ENCODE results near the gene EDRF1. TPM values are rescaled to one million over a fixed set of nuclear protein-coding genes. Genes with fewer than 3 reads are reported as not detected.
"Not testable (repeated sequence)": the region's sequence is repeated elsewhere in the genome, so short reads cannot be mapped to it uniquely, and the experiment has no call there.

EDRF1 gene
- total and polyA plus RNA-seq, 4 donors = 7.5 to 27.8 (median 22.9) TPM

DNA sequence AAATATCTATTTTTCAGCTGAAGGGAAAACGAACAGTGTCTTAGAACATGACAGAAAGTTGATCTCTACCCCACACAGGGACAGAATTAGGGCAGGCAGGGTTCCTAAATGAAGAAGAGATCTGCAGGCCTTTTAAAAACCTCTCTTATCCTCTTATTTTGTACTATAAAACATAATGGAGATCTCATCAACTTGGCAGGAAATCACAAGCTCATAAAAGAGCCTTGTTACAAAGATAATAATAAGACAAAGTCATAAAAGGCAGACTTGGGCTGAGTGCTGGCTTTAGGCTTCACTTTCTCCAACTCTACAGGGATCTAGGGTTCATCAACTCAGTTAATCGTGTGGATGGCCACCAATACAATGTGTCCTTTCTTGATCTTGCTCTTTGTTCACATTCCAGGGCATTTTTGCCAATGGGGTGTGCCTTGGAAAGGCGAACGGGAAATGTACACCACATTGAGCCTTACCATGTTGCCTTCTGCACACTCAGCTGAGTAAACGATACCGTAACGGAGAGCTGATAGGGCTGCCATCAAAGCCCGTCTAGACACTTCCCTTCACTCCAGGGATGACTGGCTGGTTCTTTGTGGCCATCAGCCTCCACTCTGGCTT, 29.4 kb upstream of the EDRF1 start:
- Histone ChIP-seq H3K36me3 (ENCODE audit: control insufficient read depth in 1 of 2, insufficient read depth in 2 of 2, low read length in 1 of 2) (no peaks in the 10 kb centered on the region), H3K4me1 (ENCODE audit: control insufficient read depth in 1 of 2, insufficient read depth in 2 of 2, low read length in 2 of 2) (no peaks in the 10 kb centered on the region), H3K9me3 (ENCODE audit: control insufficient read depth, low read length) (no peaks in the 10 kb centered on the region), H3K27me3 (ENCODE audit: control insufficient read depth in 1 of 2, insufficient read depth in 2 of 2, low read length in 1 of 2) (no peaks in the 10 kb centered on the region), H3K27ac (ENCODE audit: low read depth in 1 of 2, low read length in 2 of 2) (no peak overlapping the region), H3K4me3 (ENCODE audit: low read length in 2 of 2) (no peak overlapping the region)
- DNase-seq (no peak), ATAC-seq (ENCODE audit: low FRiP score) (no peak)
- 55 to 57% methylated on average over 8 of the region's 8 CpGs for WGBS, 2 donors
- intact Hi-C loops (cut with DNase I) = no loop called here

DNA sequence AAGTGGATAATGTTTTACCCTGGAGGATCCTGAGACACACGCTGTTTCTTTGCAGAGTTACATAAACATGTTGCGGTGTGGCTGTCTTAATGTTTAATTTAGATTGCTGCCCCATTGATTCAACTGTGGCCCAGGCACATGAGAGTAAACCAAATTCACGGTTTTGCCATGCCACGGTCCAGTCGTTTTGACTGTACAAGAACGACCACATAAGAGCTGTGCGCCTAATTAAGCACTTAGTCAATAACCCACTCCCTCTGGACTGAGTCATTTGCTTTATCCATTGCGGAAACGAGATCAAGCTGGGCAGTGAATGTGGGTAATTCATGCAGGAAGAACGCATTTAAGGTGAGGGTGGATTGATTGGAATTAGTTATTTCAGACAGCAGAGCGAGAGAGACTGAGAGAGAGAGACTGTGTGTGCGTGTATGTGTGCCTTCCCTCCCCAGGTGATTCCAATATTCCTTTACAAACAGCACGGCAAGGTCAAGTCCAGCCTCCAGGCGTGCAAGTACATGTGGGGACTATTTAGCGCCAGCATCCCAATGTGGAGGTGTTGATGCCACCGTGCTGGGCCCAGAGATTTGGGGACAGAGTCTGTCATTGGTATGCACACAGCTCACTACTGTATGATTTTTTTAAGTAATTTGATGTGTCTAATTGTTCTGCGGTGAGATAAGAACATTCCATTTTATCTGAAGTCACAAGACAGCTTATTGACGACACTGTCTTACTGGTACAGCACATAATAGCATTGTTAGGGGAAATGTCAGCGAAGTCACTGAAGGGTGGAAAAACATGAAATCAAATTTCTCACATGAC, 28.1 kb upstream of the EDRF1 start:
- ATAC-seq (ENCODE audit: low FRiP score) (no peak), DNase-seq (no peak)
- Histone ChIP-seq H3K27ac (ENCODE audit: low read depth in 1 of 2, low read length in 2 of 2) (no peak overlapping the region), H3K4me3 (ENCODE audit: low read length in 2 of 2) (no peak overlapping the region), H3K9me3 (ENCODE audit: control insufficient read depth, low read length) (no peaks in the 10 kb centered on the region), H3K36me3 (ENCODE audit: control insufficient read depth in 1 of 2, insufficient read depth in 2 of 2, low read length in 1 of 2) (no peaks in the 10 kb centered on the region), H3K4me1 (ENCODE audit: control insufficient read depth in 1 of 2, insufficient read depth in 2 of 2, low read length in 2 of 2) (no peaks in the 10 kb centered on the region), H3K27me3 (ENCODE audit: control insufficient read depth in 1 of 2, insufficient read depth in 2 of 2, low read length in 1 of 2) (no peaks in the 10 kb centered on the region)
- 84% methylated on average over 19 of the region's 19 CpGs for WGBS, 2 donors
- intact Hi-C loops (cut with DNase I) = no loop called here

DNA sequence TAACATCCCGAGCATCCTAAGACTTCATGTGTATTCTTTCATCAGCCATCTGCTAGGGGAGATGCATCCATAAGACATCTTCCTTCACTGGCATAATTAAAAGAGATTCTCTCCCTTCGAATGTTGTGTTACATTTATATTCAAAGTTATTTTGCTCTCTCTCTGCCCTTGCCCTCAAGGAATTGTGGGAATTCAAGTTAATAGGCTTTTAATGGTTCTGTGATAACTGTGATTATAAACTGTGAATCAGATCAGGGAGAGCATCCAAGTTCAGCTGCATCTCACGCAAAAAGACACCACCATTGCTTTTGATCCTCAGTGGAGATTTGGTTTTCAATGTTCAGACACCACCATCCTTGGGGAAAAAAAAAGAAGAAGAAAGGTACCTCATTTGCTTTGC, 27.3 kb upstream of the EDRF1 start:
- intact Hi-C loops (cut with DNase I) = no loop called here
- no peaks in the 10 kb centered on the region for H3K4me1 ChIP-seq (ENCODE audit: control insufficient read depth in 1 of 2, insufficient read depth in 2 of 2, low read length in 2 of 2)
- H3K27me3 ChIP-seq (ENCODE audit: control insufficient read depth in 1 of 2, insufficient read depth in 2 of 2, low read length in 1 of 2) = no peaks in the 10 kb centered on the region
- H3K4me3 ChIP-seq (ENCODE audit: low read length in 2 of 2) = no peak overlapping the region
- H3K27ac ChIP-seq (ENCODE audit: low read depth in 1 of 2, low read length in 2 of 2) = no peak overlapping the region
- WGBS, 2 donors = 65 to 69% methylated on average over 3 of the region's 3 CpGs
- H3K36me3 ChIP-seq (ENCODE audit: control insufficient read depth in 1 of 2, insufficient read depth in 2 of 2, low read length in 1 of 2) = no peaks in the 10 kb centered on the region
- no peaks in the 10 kb centered on the region for H3K9me3 ChIP-seq (ENCODE audit: control insufficient read depth, low read length)
- no peak for DNase-seq
- no peak for ATAC-seq (ENCODE audit: low FRiP score)

DNA sequence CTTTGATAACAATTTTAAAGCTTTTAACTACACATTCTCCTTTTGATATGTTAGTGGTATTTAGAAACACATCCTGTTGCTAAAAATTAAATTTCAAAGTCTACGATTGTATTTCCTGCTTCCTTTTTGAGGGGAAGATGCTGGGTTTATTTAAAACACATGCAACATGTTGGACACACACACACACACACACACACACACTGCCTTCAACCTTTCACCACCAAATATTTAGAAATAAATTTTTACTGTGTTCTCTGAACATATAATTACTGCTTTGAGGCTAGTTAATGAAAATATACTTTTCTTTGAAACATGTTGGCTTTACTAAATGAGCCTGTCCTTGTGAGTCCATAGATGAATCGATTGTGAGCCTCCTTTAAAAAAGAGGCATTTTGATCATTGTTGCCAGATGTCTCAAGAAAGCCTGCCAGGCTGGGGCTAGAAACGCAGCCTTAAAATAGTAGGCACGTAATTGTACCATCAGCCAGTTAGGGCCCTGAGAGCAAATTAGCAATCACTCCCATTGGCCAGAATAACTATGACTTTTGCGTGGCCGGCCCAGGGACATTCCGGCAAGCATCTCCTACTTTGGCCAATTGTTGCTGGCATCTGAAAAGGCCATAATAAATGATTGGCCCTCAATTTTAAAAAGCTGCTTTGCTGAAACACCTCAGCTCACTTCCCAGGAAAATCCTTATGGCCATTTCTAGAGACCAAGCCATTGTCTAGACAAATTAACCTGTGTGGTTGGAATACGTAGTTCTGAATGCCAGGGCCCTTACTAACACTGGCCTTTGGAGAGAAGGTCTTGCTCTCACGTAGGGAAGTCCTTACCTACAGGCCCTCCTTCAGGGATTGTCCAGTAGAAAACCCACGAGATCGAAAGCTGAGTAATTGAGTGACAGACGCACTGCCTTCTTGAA, 26.6 kb upstream of the EDRF1 start:
- intact Hi-C loops (cut with DNase I) = no loop called here
- H3K9me3 ChIP-seq (ENCODE audit: control insufficient read depth, low read length) = no peaks in the 10 kb centered on the region
- no peak overlapping the region for H3K4me3 ChIP-seq (ENCODE audit: low read length in 2 of 2)
- no peak overlapping the region for H3K27ac ChIP-seq (ENCODE audit: low read depth in 1 of 2, low read length in 2 of 2)
- no peaks in the 10 kb centered on the region for H3K27me3 ChIP-seq (ENCODE audit: control insufficient read depth in 1 of 2, insufficient read depth in 2 of 2, low read length in 1 of 2)
- H3K36me3 ChIP-seq (ENCODE audit: control insufficient read depth in 1 of 2, insufficient read depth in 2 of 2, low read length in 1 of 2) = no peaks in the 10 kb centered on the region
- ATAC-seq (ENCODE audit: low FRiP score) = no peak
- no peaks in the 10 kb centered on the region for H3K4me1 ChIP-seq (ENCODE audit: control insufficient read depth in 1 of 2, insufficient read depth in 2 of 2, low read length in 2 of 2)
- WGBS, 2 donors = 75 to 79% methylated on average over 12 of the region's 12 CpGs
- DNase-seq = no peak

DNA sequence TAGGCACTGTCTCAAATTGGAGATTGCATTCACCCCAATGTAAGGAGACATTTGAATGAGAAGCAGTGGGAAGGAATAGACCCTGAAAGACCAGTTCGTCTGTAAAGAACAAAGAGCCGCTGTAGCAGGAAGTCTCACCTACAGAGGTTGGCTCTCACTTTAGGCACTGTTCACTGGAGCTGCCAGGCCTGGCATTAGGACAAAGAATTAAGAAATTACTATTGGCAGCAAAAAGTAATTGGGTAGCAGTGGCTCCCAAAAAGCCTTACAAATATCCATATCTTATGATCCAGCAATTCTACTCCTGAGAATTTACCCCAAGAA, 26.0 kb upstream of the EDRF1 start:
- ATAC-seq (ENCODE audit: low FRiP score) = no peak
- 89 to 90% methylated on average over 2 of the region's 2 CpGs for WGBS, 2 donors

DNA sequence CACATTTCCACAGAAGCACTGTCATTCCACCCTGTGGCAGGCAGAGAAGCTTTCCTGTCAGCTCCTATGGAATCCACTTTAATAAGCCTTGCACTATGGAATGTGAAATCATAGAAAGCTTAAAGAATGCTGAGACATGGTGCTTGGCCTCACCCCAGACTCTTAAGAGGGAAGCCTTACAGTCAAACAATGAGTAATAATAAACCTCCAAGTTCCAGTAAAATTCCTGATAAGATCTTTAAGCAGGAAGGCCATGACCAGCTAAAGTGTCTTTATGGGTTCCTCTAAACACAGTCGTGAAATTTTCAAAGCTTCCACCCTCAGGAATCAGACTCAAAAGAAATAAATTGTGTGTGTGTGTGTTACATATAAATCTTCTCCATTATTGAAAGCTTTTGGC, 24.6 kb upstream of the EDRF1 start:
- no peak overlapping the region for H3K4me3 ChIP-seq (ENCODE audit: low read length in 2 of 2)
- no peak for DNase-seq
- intact Hi-C loops (cut with DNase I) = no loop called here

More for the DNA sequence above, 26.0 kb upstream of the EDRF1 start:
- Histone ChIP-seq H3K27ac (ENCODE audit: low read depth in 1 of 2, low read length in 2 of 2) (no peak overlapping the region), H3K4me1 (ENCODE audit: control insufficient read depth in 1 of 2, insufficient read depth in 2 of 2, low read length in 2 of 2) (no peaks in the 10 kb centered on the region), H3K27me3 (ENCODE audit: control insufficient read depth in 1 of 2, insufficient read depth in 2 of 2, low read length in 1 of 2) (no peaks in the 10 kb centered on the region), H3K4me3 (ENCODE audit: low read length in 2 of 2) (no peak overlapping the region), H3K9me3 (ENCODE audit: control insufficient read depth, low read length) (no peaks in the 10 kb centered on the region), H3K36me3 (ENCODE audit: control insufficient read depth in 1 of 2, insufficient read depth in 2 of 2, low read length in 1 of 2) (no peaks in the 10 kb centered on the region)
- intact Hi-C loops (cut with DNase I) = no loop called here
- no peak for DNase-seq

DNA sequence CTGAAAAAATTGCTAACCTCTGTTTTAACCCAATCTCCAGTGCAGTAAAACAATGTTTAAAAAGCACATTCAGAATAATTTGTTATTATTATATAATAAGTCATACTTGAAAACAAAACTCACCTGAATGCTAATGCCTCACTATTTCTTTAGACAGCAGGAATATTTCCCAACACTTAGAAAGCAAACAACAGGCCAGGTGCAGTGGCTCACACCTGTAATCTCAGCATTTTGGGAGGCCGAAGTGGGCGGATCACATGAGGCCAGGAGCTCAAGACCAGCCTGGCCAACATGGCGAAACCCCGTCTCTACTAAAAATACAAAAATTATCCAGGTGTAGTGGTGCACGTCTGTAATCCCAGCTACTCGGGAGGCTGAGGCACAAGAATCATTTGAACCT, 22.6 kb upstream of the EDRF1 start:
- intact Hi-C loops (cut with DNase I); H3K27me3 ChIP-seq (ENCODE audit: control insufficient read depth in 1 of 2, insufficient read depth in 2 of 2, low read length in 1 of 2); DNase-seq; H3K4me3 ChIP-seq (ENCODE audit: low read length in 2 of 2); H3K4me1 ChIP-seq (ENCODE audit: control insufficient read depth in 1 of 2, insufficient read depth in 2 of 2, low read length in 2 of 2); H3K9me3 ChIP-seq (ENCODE audit: control insufficient read depth, low read length); H3K27ac ChIP-seq (ENCODE audit: low read depth in 1 of 2, low read length in 2 of 2); ATAC-seq (ENCODE audit: low FRiP score); H3K36me3 ChIP-seq (ENCODE audit: control insufficient read depth in 1 of 2, insufficient read depth in 2 of 2, low read length in 1 of 2): not testable (repeated sequence)
- WGBS, 2 donors = 88 to 91% methylated on average over 6 of the region's 6 CpGs

More for the DNA sequence above, 24.6 kb upstream of the EDRF1 start:
- Histone ChIP-seq H3K27me3 (ENCODE audit: control insufficient read depth in 1 of 2, insufficient read depth in 2 of 2, low read length in 1 of 2) (no peaks in the 10 kb centered on the region), H3K36me3 (ENCODE audit: control insufficient read depth in 1 of 2, insufficient read depth in 2 of 2, low read length in 1 of 2) (no peaks in the 10 kb centered on the region), H3K27ac (ENCODE audit: low read depth in 1 of 2, low read length in 2 of 2) (no peak overlapping the region), H3K4me1 (ENCODE audit: control insufficient read depth in 1 of 2, insufficient read depth in 2 of 2, low read length in 2 of 2) (no peaks in the 10 kb centered on the region), H3K9me3 (ENCODE audit: control insufficient read depth, low read length) (no peaks in the 10 kb centered on the region)
- 57 to 66% methylated on average over 1 of the region's 1 CpG for WGBS, 2 donors
- no peak for ATAC-seq (ENCODE audit: low FRiP score)

DNA sequence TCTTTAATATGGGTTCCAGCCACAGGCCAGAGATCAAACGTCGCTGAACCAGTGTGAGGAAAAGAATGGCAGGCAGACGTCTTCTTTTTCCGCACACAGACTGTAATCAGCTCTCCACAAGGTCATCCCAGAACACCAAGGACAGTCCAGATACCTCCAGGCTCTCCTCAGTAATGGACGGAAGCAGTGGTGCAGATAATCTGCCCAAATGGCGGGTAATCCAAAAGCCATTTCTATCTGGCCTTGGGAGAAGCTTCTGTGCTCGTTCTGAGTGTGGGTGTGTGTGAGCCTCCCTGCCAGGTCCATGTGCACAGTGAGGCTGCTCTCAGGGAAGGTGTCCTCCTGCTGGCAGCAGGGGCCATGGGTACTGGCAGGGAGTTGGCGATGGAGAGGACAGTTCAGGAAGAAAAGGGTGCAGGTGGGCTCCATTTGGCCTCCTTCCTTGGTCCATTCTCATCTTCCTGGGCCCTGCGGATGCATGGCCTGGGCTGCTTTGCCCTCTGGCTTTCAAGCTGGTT, 21.0 kb upstream of the EDRF1 start:
- Histone ChIP-seq H3K27ac (ENCODE audit: low read depth in 1 of 2, low read length in 2 of 2) (no peak overlapping the region), H3K9me3 (ENCODE audit: control insufficient read depth, low read length) (no peaks in the 10 kb centered on the region), H3K4me1 (ENCODE audit: control insufficient read depth in 1 of 2, insufficient read depth in 2 of 2, low read length in 2 of 2) (no peaks in the 10 kb centered on the region), H3K27me3 (ENCODE audit: control insufficient read depth in 1 of 2, insufficient read depth in 2 of 2, low read length in 1 of 2) (no peaks in the 10 kb centered on the region), H3K4me3 (ENCODE audit: low read length in 2 of 2) (no peak overlapping the region), H3K36me3 (ENCODE audit: control insufficient read depth in 1 of 2, insufficient read depth in 2 of 2, low read length in 1 of 2) (no peaks in the 10 kb centered on the region)
- DNase-seq (no peak), ATAC-seq (ENCODE audit: low FRiP score) (no peak)
- intact Hi-C loops (cut with DNase I) = no loop called here
- 80 to 83% methylated on average over 9 of the region's 9 CpGs for WGBS, 2 donors
